ENCODE data around the gene IL17RD.

The IL17RD gene

DNA sequence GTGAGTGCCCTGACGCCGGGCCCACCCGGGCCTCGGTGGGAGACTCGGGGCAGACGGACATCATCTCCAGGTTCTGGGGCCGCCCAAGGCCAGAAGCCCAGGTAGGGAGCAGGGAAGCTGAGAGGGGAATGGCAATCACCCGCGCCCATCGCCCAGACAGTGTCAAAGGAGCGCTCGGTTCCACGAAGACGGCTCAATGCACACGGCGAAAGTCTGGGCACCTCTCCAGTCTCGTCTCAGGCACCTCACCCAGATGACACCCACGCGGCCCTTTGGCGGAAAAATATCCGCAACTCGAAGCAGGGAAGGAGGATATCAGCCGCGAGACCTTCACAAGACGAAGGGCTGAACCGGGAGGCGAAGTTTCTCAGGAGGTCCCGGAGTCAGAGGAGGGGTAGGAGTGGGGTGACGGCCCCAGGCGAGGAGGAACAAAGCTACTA, 916 bp downstream of the IL17RD start:
- Mint-ChIP-seq H3K9me3 (no peaks in the 10 kb centered on the region), H3K27ac (no peak overlapping the region), H3K4me1 (peaks cover 12% of the 10 kb centered on the region)

DNA sequence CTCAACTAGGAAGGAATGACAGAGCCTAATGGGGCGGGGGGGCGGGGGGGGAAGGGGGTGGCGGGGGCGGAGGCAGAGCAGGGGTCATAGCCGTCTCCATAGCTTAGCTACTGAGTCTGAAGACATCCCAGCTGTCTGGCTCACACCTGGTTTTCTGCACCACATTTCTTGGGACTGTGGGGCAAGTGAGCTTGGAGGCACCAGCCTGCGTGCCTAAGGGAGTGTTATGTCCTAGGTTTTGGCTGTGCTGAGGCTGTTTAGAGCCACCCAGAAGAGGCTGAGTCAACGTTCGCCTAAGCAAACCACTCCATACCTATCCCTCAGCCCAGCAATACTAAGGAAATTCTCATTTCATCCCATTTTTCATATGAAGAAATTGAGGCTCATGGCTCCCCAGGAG, 1.4 kb downstream of the IL17RD start:
- Mint-ChIP-seq H3K27ac (no peak overlapping the region), H3K36me3 (peaks cover 4% of the 10 kb centered on the region), H3K27me3 (peaks cover 58% of the 10 kb centered on the region), H3K4me1 (peaks cover 17% of the 10 kb centered on the region), H3K4me3 (peak overlapping the region; percentile 86), H3K9me3 (no peaks in the 10 kb centered on the region)

More for the DNA sequence above, 916 bp downstream of the IL17RD start:
- Mint-ChIP-seq H3K4me3 (peak overlapping the region; percentile 86), H3K36me3 (peaks cover 4% of the 10 kb centered on the region), H3K27me3 (peaks cover 61% of the 10 kb centered on the region)

GRCh38 chr3:57161915-57162314, 3.2 kb downstream of the IL17RD start:
- no peak overlapping the region for H3K27ac Mint-ChIP-seq
- H3K36me3 Mint-ChIP-seq: peaks cover 4% of the 10 kb centered on the region
- H3K27me3 Mint-ChIP-seq: peaks cover 47% of the 10 kb centered on the region
- peaks cover 20% of the 10 kb centered on the region for H3K4me1 Mint-ChIP-seq
- no peak overlapping the region for H3K4me3 Mint-ChIP-seq
- H3K9me3 Mint-ChIP-seq: no peaks in the 10 kb centered on the region

DNA sequence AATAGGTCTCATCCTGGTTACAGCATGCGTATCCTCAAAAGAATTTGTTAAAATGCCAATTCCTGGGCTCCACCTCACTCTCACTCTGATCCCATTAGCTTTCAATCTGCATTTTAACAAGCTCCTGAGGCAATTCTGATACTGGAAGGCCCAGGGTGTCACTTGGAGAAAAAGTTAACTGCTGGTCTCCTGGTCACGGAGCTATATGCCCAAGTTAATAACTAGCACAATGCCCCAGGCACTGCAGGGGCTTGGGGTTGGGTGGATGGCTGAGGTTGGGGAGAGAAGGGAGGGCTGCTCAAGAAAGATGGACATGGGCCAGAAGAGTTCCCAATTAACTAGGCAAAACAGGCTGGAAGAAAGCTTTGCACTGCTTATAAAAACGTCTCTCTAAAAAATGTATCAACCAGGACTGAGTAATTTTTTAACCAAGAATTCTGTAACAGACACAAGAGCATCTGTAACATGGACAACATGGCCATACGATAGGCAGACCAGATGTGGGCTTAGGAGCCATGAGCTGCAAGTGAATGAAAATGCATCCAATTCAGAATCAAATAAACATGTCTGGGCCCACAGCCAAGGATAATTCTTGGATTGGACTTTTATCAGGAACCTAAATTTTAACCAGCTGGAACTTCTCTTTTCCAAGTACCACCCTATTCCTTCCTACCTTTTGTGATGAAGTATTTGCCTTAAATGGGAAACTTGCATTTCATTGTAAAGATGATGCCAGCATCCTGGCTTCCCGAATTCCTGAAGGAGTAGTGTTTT, 4.2 kb downstream of the IL17RD start:
- no peaks in the 10 kb centered on the region for H3K9me3 Mint-ChIP-seq
- no peak overlapping the region for H3K27ac Mint-ChIP-seq
- H3K36me3 Mint-ChIP-seq: peaks cover 4% of the 10 kb centered on the region
- no peak overlapping the region for H3K4me3 Mint-ChIP-seq
- peaks cover 44% of the 10 kb centered on the region for H3K27me3 Mint-ChIP-seq
- peaks cover 20% of the 10 kb centered on the region for H3K4me1 Mint-ChIP-seq

GRCh38 chr3:57160076-57160764, 4.9 kb downstream of the IL17RD start:
- Mint-ChIP-seq H3K9me3 (no peaks in the 10 kb centered on the region), H3K4me3 (no peak overlapping the region), H3K36me3 (peaks cover 4% of the 10 kb centered on the region), H3K4me1 (peaks cover 16% of the 10 kb centered on the region), H3K27ac (no peak overlapping the region), H3K27me3 (peaks cover 42% of the 10 kb centered on the region)

DNA sequence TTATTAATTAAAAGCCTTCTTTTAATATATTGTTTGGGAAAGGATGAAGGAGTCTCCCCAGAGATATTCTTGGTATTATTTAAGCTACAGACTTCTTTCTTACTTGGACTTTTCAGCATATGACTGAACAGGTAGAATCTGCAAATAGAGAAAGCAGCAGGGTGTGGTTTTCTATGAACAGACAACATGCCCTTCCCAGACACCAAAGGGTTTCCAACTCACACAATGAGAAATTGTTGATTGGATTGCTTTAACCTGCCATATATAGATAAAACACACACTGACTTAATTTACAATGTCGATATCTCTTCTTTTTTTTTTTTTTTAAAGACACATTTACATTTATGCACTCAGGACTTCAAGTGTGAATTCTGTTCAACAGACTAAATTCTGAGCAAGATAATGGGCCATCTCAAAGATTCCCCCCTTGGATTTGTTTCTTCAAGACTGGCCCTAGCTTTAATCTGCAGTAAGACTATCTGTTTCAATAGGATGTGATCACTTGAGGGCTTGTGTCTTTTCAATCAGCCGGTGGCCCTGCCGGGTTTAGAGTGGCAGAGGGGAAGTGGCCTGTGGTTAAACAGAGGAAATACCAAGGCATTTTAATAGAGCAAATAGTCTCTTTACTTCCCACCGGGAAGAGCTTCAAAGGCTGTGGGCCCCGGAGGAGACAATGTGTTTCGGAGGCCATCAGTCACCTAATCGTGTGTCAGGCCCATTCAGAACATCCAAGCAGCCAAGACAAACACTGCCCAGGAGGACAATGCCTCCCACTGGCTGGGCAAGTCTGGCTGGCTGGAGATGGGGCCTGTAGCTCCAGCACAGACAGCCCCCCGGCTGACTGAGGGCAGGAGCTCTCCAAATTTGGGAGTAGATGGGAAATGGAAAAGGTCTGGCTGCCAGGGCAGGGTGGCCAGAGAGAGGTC, 6.1 kb downstream of the IL17RD start:
- Mint-ChIP-seq H3K4me1 (peaks cover 11% of the 10 kb centered on the region), H3K36me3 (peaks cover 4% of the 10 kb centered on the region), H3K27me3 (peaks cover 39% of the 10 kb centered on the region), H3K9me3 (no peaks in the 10 kb centered on the region), H3K4me3 (no peak overlapping the region), H3K27ac (no peak overlapping the region)

DNA sequence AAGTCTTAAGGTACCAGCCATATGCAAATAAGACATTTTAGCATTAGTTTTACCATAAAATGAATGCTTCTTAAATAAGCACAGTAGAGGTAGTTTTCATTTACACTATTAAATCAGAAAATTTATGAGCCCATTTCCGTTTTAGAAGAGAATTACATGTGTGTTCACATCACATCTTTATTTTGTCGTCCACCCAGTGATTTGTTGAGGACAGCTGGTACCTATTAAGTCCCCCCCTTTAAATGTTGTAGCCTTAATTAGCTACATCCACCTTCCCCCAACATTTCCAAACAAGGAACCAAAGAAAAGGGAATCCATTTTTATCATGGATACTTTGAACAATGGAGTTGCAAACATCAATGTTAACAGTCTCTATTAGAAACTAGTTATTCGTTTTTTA, 6.8 kb downstream of the IL17RD start:
- Mint-ChIP-seq H3K4me3 (no peak overlapping the region), H3K27me3 (peaks cover 34% of the 10 kb centered on the region)

GRCh38 chr3:57157545-57157944, 7.6 kb downstream of the IL17RD start:
- H3K4me1 Mint-ChIP-seq: peaks cover 9% of the 10 kb centered on the region
- no peaks in the 10 kb centered on the region for H3K9me3 Mint-ChIP-seq
- peaks cover 29% of the 10 kb centered on the region for H3K27me3 Mint-ChIP-seq
- H3K4me3 Mint-ChIP-seq: no peak overlapping the region
- no peak overlapping the region for H3K27ac Mint-ChIP-seq
- H3K36me3 Mint-ChIP-seq: peaks cover 4% of the 10 kb centered on the region

More for the DNA sequence above, 6.8 kb downstream of the IL17RD start:
- H3K4me1 Mint-ChIP-seq: peaks cover 9% of the 10 kb centered on the region
- H3K27ac Mint-ChIP-seq: no peak overlapping the region
- no peaks in the 10 kb centered on the region for H3K9me3 Mint-ChIP-seq
- peaks cover 4% of the 10 kb centered on the region for H3K36me3 Mint-ChIP-seq

GRCh38 chr3:57155310-57155643, 9.9 kb downstream of the IL17RD start:
- Mint-ChIP-seq H3K4me3 (no peak overlapping the region), H3K4me1 (peaks cover 9% of the 10 kb centered on the region), H3K36me3 (no peaks in the 10 kb centered on the region), H3K27ac (no peak overlapping the region), H3K9me3 (no peaks in the 10 kb centered on the region), H3K27me3 (peaks cover 18% of the 10 kb centered on the region)

DNA sequence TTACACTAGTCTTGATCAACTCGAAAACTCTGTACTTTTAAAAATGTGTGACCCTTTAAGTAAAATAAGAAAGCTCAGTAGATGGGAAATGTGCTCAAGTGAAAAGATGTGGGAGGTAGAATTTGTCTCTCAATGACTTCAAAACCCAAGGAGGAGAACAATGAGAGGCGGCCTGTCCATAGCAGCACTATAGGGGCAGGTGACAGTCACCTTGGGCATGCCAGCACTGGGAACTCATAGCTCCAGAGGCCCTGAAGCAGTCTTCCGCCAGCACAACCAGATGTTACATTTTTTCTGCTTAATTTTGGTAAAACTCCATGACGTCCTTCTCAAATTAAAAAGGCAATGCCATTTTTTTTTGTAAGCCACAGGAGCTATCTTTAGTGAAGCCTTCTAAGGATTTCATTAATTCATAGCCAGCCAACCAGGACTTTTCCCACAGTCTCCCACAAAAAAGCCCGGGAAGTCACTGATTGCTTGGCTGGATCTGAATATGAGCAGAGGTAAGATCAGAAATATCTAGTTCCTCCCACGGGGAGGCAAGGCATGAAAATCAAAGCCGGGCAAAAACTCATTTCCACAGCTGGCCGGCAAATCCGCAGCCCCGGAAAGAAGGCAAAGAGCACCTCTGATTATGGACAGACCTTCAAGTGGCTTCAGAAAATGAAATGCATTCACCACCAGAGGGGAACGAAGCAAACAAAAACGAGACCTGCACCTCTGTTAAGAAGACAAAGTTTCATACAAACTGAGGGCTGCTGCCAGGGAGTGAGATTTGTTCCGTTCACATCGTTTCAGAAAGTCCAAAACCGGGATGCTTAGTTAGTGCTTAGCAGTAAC, 10.5 kb downstream of the IL17RD start:
- H3K36me3 Mint-ChIP-seq: no peaks in the 10 kb centered on the region
- H3K4me1 Mint-ChIP-seq: peaks cover 9% of the 10 kb centered on the region
- H3K4me3 Mint-ChIP-seq: no peak overlapping the region
- peaks cover 18% of the 10 kb centered on the region for H3K27me3 Mint-ChIP-seq
- H3K9me3 Mint-ChIP-seq: no peaks in the 10 kb centered on the region
- no peak overlapping the region for H3K27ac Mint-ChIP-seq

GRCh38 chr3:57152151-57153143, 12.7 kb downstream of the IL17RD start:
- no peaks in the 10 kb centered on the region for H3K9me3 Mint-ChIP-seq
- peaks cover 22% of the 10 kb centered on the region for H3K27me3 Mint-ChIP-seq
- no peaks in the 10 kb centered on the region for H3K36me3 Mint-ChIP-seq

DNA sequence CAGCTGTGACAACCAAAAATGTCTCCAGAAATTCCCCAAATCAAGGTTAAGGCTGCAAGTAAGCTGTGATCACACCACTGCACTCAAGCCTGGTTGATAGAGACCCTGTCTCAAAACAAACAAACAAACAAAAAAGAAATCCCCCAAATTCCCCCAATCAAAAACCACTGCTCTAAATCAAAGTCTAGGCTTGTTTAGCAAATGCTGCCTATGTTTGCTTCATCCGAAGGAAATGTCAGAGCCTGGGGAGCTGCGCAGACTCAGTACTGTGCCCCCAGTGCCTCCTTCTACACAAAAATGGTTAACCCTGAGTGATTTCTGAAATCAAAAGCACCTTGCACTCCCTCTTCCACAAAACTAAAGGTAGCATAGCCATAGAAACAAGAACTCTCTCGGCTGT, 13.4 kb downstream of the IL17RD start:
- no peak overlapping the region for H3K4me3 Mint-ChIP-seq
- H3K27ac Mint-ChIP-seq: no peak overlapping the region
- H3K9me3 Mint-ChIP-seq: no peaks in the 10 kb centered on the region
- H3K27me3 Mint-ChIP-seq: peaks cover 18% of the 10 kb centered on the region
- H3K4me1 Mint-ChIP-seq: no peaks in the 10 kb centered on the region
- H3K36me3 Mint-ChIP-seq: no peaks in the 10 kb centered on the region

More at GRCh38 chr3:57152151-57153143, 12.7 kb downstream of the IL17RD start:
- Mint-ChIP-seq H3K4me3 (no peak overlapping the region), H3K27ac (no peak overlapping the region), H3K4me1 (no peaks in the 10 kb centered on the region)

DNA sequence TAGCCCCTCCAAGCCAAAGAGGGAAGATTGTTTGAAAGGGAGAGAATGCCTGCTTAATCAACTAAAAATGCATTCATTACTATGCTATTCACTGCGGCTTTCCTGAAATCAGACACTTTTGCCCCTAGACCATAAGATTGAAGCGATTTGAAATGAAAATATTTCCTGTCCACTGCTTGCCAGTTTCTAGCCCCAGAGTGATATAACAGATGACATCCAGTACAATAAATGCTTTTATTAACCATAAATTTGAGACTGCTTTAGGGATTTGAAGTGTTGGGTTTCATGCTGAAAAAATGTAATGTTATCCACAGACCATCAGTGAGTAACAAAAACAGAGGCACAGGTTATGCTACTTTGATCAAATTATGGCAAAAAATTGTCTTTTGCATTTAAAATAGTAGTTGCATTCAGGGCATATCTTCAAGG, 14.1 kb downstream of the IL17RD start:
- no peaks in the 10 kb centered on the region for H3K9me3 Mint-ChIP-seq
- H3K27me3 Mint-ChIP-seq: peaks cover 14% of the 10 kb centered on the region
- H3K4me3 Mint-ChIP-seq: no peak overlapping the region
- no peak overlapping the region for H3K27ac Mint-ChIP-seq
- no peaks in the 10 kb centered on the region for H3K4me1 Mint-ChIP-seq
- no peaks in the 10 kb centered on the region for H3K36me3 Mint-ChIP-seq

DNA sequence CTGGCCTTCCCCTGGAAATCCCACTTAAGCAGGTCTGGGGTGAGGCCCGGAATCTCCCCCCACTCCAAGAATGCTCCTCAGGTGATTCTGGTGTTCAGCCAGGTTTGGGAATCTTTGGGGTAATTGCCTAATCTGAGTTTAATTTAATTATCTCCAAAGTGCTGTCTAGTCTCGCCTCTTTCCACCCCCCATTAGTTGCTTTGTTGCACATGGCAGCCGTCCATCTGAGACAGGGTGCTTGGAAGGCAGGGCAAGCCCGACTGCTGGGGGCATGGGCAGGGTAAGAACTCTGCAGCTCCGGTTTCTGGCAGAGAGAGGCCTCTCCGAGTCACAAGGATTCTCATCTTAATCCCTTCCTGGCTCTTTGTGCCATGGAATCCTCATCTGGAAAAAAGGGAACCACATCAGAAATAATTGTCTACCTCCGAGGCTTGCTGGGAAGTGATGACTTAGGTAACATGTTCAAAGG, 15.0 kb downstream of the IL17RD start:
- no peak overlapping the region for H3K4me3 Mint-ChIP-seq
- no peaks in the 10 kb centered on the region for H3K9me3 Mint-ChIP-seq
- H3K4me1 Mint-ChIP-seq: no peaks in the 10 kb centered on the region
- H3K36me3 Mint-ChIP-seq: no peaks in the 10 kb centered on the region
- no peak overlapping the region for H3K27ac Mint-ChIP-seq
- peaks cover 12% of the 10 kb centered on the region for H3K27me3 Mint-ChIP-seq

All from activated naive CD4-positive, alpha-beta T cell treated with anti-CD3 and anti-CD28 coated beads, Interleukin-2, amount 50 U/mL, for 24 hours (primary cell).